ENCODE results near the gene LZIC.

Gene LZIC

DNA sequence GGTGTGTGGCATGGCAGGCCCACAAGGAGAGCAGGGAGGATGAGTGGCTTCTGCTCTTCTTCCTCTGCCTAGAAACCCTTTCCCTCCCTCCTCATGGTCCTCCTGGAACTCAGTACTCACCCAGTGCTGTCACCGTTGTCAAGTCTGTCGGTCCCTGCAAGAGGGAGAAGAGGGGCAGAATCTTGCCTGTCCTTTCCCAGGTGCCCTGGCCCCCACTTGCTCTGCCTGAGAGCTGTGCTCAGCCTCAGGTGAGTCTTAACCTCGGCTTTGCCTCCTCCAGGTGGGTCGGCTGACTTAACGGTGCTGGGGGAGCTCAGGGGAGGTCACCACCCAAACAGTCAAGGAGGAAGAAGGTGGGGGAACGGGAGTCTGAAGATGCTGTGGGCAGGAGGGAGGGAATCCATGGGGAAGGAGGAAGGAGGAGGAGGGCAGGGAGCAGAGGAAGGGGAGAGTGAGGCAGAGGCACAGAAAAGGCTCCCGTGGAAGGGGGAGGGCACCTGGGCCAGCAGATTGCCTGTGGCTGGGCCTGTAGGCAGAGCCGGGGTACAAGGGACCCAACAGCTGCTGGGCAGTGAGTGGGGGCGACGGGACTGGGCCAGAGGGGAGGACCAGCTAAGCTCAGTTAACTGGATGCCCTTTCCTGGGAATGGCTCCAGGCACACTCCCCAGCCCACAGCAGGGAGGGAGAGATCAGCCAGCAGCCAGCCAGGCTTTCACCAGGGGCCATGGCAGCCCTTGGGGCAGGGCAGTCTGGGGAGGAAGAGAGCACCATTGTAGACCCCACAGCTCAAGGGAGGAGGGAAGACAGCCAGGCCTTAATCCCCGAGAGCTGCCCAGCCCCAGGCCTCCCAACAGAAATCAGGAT lies 59.4 kb downstream of the LZIC start:
- no peak for DNase-seq

DNA sequence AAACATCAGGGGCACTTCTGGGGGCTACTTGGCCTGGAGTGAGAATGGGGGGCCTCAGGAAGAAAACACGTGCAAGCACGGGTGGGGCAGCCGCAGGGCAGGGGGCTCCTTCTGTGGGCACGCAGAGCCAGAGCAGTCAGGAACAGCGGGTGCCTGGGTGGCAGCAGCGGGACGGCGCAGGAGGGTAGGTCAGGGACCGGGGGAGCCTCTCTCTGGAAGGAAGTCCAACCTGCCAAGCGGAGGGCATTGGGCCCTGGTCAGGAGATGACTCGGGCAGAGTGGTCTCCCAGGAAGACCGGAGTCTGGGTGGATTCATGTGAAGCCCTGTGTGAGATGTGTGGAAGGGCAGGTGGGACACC lies 60.3 kb downstream of the LZIC start:
- no peak for DNase-seq

DNA sequence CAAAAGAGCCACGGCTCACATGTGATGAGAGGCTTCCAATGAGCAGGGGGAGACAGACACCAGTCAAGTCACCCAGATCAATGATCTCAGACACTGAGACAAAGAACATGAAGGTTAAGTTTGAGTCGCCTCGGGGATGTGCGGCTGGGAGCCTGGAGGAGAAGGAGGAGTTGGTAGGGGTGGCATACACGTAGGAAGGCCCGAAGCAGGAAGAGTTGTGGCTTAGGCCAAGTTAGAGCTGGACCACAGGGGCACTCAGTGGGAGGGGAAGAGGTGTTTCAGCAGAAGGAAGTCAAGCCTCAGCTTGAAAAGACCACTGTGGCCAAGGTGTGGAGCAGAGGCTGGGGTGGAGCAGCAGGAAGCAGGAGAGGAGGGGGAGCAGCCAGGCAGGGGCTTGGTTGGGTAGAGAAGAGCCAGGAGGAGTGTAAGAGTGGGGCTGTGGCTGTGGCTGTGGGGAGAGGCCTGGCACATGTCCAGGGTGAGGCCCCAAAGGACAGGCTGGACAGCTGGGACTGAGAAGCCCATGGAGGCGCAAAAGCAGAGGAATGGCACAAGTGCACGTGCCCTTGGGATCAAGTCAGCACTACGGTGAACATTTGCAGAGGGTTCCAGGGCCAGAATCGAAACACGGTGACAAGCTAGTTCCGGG lies 60.8 kb downstream of the LZIC start:
- DNase-seq: no peak

DNA sequence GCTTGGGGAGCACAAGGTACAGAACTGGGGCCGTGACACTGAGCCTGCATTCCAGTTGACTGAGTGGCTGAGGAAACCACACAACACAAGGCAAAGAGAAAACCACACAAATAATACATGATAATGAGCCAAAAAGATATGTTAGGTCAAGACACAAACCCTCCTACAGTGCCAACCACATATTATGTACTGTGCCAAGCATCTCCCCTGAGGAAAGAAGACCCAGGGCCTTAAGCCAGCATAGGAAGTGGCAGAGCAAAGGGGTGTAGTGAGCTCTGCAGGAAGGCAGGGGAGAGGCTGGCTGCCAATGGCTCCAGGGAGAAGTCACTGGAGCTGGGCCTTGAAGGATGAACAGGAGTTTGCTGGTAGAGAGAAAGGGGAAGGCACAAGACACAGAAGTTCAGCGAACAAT lies 61.3 kb downstream of the LZIC start:
- no peak for DNase-seq
